NCI-H524 treated with DMSO at 0.1 percent for 48 hours (cell line): ENCODE data around the gene KLHL30.

Source experiments
- DNase-seq: peaks from one replicate; lab custom pipeline; 2025; lab: John Stamatoyannopoulos, UW

The KLHL30 gene

DNA sequence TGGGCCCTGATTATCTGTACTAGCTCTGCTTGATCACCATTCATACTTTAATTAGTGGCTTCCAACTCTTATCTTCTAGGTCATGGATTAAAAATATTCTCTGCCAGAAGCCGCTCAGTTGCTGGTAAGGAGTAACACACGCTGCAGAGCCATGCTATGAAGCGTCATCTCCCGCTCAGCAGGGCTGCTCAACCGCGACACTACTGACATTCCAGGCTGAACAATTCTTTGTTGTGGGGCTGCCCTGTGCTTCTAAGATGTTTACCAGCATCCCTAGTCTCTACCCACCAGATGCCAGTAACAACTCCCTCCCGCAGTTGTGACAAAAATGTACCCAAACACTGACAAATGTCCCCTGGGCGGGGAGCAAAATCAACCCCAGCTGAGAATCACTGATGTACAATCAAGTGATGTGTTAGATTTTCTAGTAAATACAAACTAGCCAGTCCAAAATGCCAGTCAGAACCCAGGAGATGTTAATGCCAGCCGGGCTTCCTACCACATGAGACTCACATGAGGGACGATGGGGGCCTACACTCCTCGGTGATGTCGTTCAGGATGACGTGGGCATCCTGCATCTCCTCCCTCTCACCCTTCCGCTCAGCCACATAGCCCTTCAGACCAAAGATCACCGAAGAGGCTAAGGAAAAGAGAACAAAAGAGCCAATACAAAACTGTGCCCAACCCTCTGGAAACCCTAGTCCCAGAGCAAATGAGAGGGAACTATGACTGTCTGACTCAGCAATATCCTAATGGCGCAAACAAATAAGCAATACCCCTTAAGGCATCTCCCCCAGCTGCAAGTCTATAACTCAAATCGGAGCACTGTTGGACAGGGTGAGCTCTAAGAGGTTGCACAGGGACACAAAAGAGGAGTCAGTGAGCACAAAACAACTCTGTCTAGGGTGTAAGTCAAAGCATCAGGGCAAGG is 49.4 kb downstream of the KLHL30 start:
- no peak for DNase-seq

DNA sequence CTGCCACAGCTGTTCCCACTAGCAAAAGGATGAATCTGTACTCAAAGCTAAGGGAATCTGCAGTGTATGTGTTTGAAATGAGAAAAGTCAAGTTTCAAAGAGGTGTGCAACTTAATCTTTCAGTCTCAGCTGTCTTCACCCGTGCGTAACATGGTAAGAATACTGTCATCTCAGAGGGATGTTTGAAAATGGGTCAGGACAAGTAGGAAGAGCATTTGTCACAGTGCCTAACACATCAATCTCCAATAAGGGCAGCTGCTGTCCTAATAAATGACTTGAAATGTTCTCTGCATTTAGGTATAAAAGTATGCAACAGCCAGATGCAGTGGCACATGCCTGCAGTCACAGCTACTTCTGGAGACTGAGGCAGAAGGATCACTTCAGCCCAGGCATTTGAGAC is 52.0 kb downstream of the KLHL30 start:
- no peak for DNase-seq
